Duodenal mucosa (tissue), 2 donors: Measurements from ENCODE around the gene BSCL2.
A peak's percentile ranks its signal among the peaks of the same experiment; 100 is the strongest.
"Not testable (repeated sequence)": the region's sequence is repeated elsewhere in the genome, so short reads cannot be mapped to it uniquely, and the experiment has no call there.

ENCODE experiments used
- H3K27ac ChIP-seq: one replicate; pipeline ENCODE4 v1.7.0; 2013; ENCODE audit warnings: low read depth, low read length
- H3K27me3 ChIP-seq, 2 donors: one replicate each; pipeline ENCODE4 v1.7.0; 2013; ENCODE audit warnings: low read length in 2 of 2, control low read depth in 1 of 2; ENCODE audit not compliant: insufficient read depth in 2 of 2, control insufficient read depth in 1 of 2
- H3K36me3 ChIP-seq, 2 donors: one replicate each; pipeline ENCODE4 v1.7.0; 2013; ENCODE audit warnings: low read length in 2 of 2, control low read depth in 1 of 2; ENCODE audit not compliant: insufficient read depth in 2 of 2, control insufficient read depth in 1 of 2
- H3K4me1 ChIP-seq, 2 donors: one replicate each; pipeline ENCODE4 v1.7.0; 2013; ENCODE audit warnings: low read length in 2 of 2, control low read depth in 1 of 2; ENCODE audit not compliant: insufficient read depth in 2 of 2, control insufficient read depth in 1 of 2
- H3K4me3 ChIP-seq, 2 donors: one replicate each; pipeline ENCODE4 v1.7.0; 2013; ENCODE audit warnings: low read length in 2 of 2, low read depth in 1 of 2
- H3K9ac ChIP-seq, 2 donors: one replicate each; pipeline ENCODE4 v1.7.0; 2013; ENCODE audit warnings: low read length in 2 of 2, low read depth in 1 of 2
- H3K9me3 ChIP-seq, 2 donors: one replicate each; pipeline ENCODE4 v1.7.0; 2013; ENCODE audit warnings: low read length in 2 of 2, control low read depth in 1 of 2; ENCODE audit not compliant: control insufficient read depth in 1 of 2

BSCL2 gene

DNA sequence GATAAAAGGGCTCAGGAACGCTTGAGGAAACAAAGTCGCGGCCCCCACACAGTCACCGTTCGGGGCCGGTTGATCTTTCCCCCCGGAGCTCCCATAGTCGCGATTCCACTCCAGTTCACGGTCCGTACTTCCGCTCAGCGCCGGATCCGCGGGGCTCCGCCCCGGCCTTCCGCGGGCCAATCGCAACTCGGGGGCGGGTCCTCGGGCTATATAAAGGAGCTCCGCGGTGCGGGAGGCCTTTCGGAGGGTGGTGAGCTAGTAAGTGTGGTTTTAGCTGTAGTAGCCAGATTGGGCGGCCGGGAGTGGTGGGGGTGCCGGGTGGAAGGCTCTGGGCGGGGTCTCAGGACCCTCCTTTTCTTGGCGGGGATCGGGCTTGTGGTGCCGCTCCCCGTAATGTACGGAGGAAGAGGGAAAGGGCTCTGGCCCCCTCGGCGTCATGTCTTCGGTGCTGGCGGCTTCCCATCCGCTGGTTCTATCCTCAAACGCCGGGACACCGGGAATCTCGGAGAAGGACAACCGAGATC is 42.1 kb downstream of the BSCL2 start, which contains the start of the genes C11orf98 and CSKMT:
TSS of gene C11orf98 (minus strand) at position 136 of the 524 bp plus-strand sequence. CDS start at position 95, 41 bp downstream.
TSS of gene CSKMT (plus strand) at position 238 of the 524 bp plus-strand sequence. CDS start 568 bp downstream, outside the sequence.
- Histone ChIP-seq H3K36me3 (peaks cover 4 to 10% of the 10 kb centered on the region in 2 donors), H3K4me3 (peak within 1 kb of the TSS; percentile 87 to 95), H3K9ac (peak within 1 kb of the TSS; percentile 80 to 82), H3K27me3 (no peaks in the 10 kb centered on the region), H3K4me1 (peaks cover 32 to 34% of the 10 kb centered on the region in 2 donors), H3K27ac (peak within 1 kb of the TSS; percentile 76), H3K9me3 (no peaks in the 10 kb centered on the region)

DNA sequence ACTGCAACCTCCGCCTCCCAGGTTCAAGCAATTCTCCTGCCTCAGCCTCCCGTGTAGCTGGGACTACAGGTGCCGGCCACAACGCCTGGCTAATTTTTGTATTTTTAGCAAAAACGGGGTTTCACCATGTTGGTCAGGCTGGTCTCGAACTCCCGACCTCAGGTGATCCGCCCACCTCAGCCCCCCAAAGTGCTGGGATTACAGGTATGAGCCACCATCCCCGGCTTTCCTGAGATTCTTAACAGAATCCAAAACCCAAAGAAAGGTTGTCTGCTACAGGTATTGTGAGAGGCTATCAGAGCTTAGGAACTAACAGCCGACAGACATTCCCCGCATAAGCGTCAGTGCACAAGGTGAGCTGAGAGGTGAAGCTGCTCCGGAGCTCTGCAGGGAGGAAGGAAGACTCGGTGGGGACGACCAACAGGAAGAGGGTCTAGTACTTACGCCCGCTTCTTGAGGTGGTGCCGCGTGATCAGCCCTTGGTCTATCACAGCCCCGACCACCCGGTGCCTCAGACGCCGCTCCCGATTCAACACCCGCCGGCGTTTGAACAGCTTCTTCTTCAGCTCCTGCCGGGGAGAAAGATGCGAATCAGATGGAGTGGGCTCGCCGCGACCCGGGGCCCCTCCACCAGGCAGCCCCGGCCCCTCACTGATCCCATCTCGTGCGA is 42.7 kb downstream of the BSCL2 start:
- Histone ChIP-seq H3K9ac (peak overlapping the region; percentile 76 to 82), H3K36me3 (peaks cover 4 to 10% of the 10 kb centered on the region in 2 donors), H3K27me3 (no peaks in the 10 kb centered on the region), H3K4me1 (peaks cover 26 to 28% of the 10 kb centered on the region in 2 donors), H3K9me3 (no peaks in the 10 kb centered on the region), H3K27ac (peak overlapping the region; percentile 53), H3K4me3 (peak overlapping the region; percentile 87 to 95)

DNA sequence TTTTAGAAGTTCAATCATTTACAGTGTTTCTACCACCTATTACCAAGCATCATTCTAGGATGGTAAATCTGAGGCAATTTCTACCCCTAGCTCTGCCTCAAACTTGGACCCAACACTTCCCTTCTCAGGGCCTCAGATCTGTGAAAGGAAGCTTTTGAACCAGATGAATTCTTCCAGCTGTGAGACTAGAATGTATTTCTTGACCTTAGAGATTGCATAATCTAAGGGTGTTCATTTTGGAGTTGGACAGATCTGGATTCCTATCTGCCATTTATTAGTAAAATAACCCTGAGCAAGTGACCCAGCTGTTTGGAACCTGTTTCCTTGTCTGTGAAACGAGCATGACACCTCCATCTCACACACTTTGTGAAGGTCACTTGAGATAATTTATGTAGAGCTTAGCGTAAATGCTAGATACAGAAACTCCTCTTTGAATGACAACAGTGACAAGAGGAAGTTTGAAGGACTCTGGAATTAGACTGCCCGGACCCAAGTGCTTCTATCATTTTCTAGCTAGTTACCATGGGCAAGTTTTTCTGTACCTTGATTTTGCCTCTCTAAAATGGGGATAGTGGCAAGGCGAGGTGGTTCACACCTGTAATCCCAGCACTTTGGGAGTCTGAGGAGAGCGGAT is 50.3 kb downstream of the BSCL2 start:
- Histone ChIP-seq H3K9me3 (no peaks in the 10 kb centered on the region), H3K27ac (no peak overlapping the region), H3K27me3 (no peaks in the 10 kb centered on the region), H3K36me3 (no peaks in the 10 kb centered on the region), H3K9ac (no peak overlapping the region), H3K4me1 (peaks cover 6 to 7% of the 10 kb centered on the region in 2 donors), H3K4me3 (no peak overlapping the region)

DNA sequence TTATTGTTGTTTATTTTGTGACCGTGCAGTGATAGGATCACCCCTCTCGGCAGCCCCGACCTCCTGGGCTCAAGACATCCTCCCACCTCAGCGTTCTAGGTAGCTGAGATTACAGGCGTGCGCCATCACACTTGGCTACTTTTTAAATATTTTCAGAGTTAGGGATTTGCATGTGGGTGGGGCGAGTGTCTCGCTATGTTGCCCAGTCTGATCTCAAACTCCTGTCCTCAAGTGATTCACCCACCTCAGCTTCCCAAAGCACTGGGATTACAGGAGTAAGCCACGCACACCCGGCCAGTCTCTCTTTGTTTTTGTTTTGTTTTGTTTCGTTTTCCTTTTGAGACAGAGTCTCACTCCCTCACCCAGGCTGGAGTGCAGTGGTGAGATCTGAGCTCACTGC is 52.9 kb downstream of the BSCL2 start:
- no peak overlapping the region for H3K4me3 ChIP-seq
- no peaks in the 10 kb centered on the region for H3K9me3 ChIP-seq
- no peak overlapping the region for H3K9ac ChIP-seq
- H3K4me1 ChIP-seq, result peaks cover 6 to 12% of the 10 kb centered on the region in 2 donors
- H3K27ac ChIP-seq, result no peak overlapping the region
- no peaks in the 10 kb centered on the region for H3K27me3 ChIP-seq
- peaks cover 2 to 7% of the 10 kb centered on the region in 2 donors for H3K36me3 ChIP-seq

DNA sequence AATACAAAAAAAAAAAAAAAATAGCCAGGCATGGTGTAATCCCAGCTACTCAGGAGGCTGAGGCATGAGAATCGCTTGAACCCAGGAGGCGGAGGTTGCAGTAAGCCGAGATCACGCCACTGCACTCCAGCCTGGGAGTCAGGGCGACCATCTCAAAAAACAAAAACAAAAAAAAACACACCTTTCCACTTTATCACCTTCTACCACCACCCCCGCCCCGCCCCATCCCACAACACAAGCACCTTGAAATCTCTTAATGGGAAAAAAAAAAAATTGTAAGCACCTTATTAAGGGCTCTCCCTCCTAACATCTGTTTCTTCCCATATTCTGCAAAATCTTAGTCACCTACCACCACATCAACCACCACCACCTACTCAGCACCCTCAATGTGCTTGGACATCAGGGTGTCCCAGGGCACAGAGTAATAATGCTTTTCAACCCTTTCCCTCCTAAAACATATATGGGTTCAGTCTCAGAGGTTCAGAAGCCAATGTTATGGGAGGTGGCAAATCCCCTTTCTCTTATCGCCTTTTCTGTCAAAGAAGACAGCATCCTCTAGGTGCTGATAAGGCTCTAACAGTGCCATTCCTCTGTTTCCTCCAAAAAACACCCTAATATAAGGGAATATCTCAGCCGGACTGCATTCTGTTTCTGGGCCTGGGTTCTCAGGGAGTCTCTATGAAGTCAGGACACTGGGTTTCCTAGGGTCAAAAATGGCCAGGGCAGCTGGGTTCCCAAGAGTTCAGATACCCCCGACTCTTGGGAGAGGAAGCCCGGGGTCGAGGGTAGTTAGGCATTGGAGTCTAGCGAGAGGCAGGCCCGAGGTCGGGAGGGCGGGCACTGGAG is 54.8 kb downstream of the BSCL2 start:
- peaks cover 13 to 25% of the 10 kb centered on the region in 2 donors for H3K36me3 ChIP-seq
- peak overlapping the region; percentile 86 to 87 for H3K9ac ChIP-seq
- H3K4me3 ChIP-seq, result peak overlapping the region; percentile 91 to 93
- peak overlapping the region; percentile 77 for H3K27ac ChIP-seq
- H3K27me3 ChIP-seq, result no peaks in the 10 kb centered on the region
- H3K4me1 ChIP-seq, result peaks cover 6 to 12% of the 10 kb centered on the region in 2 donors
- H3K9me3 ChIP-seq, result no peaks in the 10 kb centered on the region

DNA sequence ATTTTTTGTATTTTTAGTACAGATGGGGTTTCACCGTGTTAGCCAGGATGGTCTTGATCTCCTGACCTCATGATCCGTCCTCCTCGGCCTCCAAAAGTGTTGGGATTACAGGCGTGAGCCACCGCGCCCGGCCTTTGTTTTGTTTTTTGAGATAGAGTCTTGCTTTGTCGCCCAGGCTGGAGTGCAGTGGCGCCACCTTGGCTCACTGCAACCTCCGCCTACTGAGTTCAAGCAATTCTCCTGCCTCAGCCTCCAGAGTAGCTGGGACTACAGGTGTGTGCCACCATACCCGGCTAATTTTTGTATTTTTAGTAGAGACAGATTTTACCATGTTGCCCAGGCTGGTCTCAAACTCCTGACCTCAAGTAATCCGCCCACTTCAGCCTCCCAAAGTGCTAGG is 56.9 kb downstream of the BSCL2 start:
- H3K4me1 ChIP-seq, result peaks cover 16 to 25% of the 10 kb centered on the region in 2 donors
- H3K27me3 ChIP-seq, H3K9ac ChIP-seq, H3K9me3 ChIP-seq, H3K27ac ChIP-seq, H3K4me3 ChIP-seq: not testable (repeated sequence)
- peaks cover 13 to 25% of the 10 kb centered on the region in 2 donors for H3K36me3 ChIP-seq

DNA sequence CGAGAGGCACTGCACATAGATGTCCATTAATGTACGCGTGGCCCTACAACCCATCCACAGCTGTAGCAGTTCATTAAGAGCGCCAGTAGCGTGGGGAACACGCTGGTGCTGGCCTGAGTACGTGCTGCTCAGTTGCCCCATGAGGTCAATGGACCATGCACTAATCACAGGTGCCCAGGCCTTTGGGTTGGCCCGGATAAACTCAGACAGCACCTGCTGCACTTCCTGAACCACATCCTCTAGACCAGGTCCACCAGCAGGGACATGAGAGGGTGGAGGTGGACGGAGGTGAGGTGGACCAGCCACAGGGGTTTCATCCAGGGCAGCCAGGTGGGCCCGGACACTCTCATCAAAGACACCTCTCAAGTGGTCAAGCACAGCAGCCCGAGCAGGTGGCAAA is 57.7 kb downstream of the BSCL2 start:
- Histone ChIP-seq H3K9ac (no peak overlapping the region), H3K27me3 (no peaks in the 10 kb centered on the region), H3K27ac (no peak overlapping the region), H3K4me3 (no peak overlapping the region), H3K4me1 (peaks cover 23 to 33% of the 10 kb centered on the region in 2 donors), H3K36me3 (peaks cover 13 to 26% of the 10 kb centered on the region in 2 donors), H3K9me3 (no peaks in the 10 kb centered on the region)

DNA sequence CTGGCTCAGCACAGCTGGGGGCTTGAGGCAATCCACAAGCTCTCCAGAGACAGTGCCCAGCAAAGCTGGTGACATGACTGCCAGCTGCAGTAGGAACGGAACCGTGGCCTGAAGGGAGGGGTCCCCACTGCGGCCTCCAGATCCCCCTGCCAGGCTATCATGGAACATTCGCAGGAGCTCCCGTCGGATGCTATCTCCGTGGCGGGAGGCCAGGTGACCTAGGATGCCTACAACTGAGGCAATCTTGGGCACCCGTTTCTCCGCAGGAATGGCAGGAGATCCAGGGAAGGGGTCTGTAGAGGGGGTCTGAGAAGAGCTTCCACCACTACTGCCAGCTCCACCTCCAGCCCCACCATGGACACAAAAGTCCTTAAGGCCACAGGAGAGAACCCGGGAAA is 58.3 kb downstream of the BSCL2 start:
- Histone ChIP-seq H3K9ac (no peak overlapping the region), H3K4me3 (no peak overlapping the region), H3K36me3 (peaks cover 13 to 29% of the 10 kb centered on the region in 2 donors), H3K9me3 (no peaks in the 10 kb centered on the region), H3K4me1 (peaks cover 23 to 35% of the 10 kb centered on the region in 2 donors), H3K27me3 (no peaks in the 10 kb centered on the region), H3K27ac (no peak overlapping the region)

DNA sequence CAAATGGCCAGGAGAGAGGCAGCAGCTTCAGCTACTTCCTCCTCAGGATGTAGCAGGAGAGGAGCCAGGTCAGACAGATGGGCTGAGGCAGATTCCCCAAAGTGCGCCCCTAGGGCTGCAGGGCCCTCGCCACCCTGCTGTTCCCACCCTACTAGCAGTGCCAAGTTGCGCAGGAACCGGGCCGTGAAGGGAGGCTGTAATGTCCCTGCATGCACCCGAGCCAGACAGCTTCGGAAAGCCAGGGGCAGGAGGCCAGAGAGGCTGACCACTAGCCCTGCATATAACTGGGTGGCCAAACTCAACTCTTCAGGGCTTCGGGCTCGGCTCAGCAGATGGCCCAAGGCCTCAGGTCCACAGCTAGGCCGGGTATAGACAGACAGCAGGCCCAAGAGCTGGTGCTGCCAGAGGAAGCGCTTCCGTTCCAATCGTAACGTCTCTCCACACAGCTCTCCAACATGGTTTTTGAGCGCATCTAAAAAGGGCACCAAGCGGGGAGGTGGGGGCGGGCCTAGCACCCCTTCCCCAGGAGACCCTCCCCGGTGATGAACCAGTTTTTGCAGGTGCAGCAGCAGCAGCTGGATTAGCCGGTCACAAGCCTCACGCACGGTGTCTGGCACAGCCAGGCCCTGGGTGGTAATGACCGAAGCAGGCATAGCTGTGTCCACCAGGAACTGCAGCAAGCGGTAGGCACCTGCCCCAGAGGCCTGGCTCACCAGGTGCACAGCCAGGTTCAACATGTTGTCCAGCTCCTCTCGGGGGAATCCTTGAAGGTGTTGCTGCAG is 58.8 kb downstream of the BSCL2 start:
- Histone ChIP-seq H3K9me3 (no peaks in the 10 kb centered on the region), H3K36me3 (peaks cover 13 to 33% of the 10 kb centered on the region in 2 donors), H3K27ac (no peak overlapping the region)

More for the DNA sequence above, 58.8 kb downstream of the BSCL2 start:
- H3K4me3 ChIP-seq, result no peak overlapping the region
- no peak overlapping the region for H3K9ac ChIP-seq
- no peaks in the 10 kb centered on the region for H3K27me3 ChIP-seq
- H3K4me1 ChIP-seq, result peaks cover 23 to 35% of the 10 kb centered on the region in 2 donors
